ENCODE data around the gene NCOA3. TPM values are rescaled to one million over a fixed set of nuclear protein-coding genes. Genes with fewer than 3 reads are reported as not detected.

Gene NCOA3
- total and polyA plus RNA-seq, 2 of the 8 experiments (the other 6 are each of a cell fraction or from before 2014, with no cell fraction given): 7.9 to 24.7 TPM

DNA sequence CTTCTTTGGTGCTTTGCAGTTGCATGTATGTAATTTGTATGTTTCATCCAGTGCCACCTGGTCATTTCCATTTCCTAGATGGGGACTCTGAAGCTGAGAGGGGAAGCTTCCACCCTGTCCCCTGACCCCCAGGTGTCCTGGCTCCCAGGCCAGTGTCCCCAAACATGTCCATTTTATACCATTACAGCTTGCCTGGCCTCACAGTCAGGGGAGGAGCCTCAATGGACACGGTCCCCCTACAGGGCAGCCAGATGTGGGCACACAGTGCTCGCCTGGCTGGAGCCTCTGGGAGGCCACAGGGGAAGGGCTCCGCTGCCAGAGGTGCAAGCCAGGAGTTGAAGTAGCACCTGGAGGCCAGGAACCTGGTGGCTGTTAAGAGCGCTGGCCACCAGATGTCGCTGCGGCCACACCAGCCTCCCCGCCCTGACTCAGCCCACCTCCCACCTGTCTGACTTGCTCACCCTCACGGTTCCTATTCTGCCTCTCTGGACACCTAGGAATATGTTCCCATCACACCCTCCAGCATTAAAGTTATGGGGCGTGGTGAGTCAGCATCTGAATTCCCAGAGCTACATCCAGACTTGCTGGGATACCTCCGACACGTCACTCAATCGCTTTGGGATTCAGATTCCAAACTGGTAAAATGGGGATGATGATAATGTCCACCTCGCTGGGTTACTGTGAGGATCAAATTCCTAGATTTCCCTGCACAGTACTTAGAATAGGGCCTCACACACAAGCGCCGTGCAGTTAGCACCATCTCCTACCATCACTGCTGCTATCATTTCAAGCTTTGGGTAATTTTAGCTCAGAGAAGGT is 176.2 kb downstream of the NCOA3 start (continued):
- TF ChIP-seq, protein P1, sequence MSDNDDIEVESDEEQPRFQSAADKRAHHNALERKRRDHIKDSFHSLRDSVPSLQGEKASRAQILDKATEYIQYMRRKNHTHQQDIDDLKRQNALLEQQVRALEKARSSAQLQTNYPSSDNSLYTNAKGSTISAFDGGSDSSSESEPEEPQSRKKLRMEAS (IDR thresholded peaks at IDR 0.05): peak; percentile 43; the same call in 1 of the 2 replicates
- peak; percentile 56; the same call in 1 of the 2 replicates for TF ChIP-seq JUND (IDR thresholded peaks at IDR 0.05; ENCODE audit: low read length)
